Suprapubic skin (tissue), 4 donors: ENCODE measurements around the gene TRIM3. TPM values are rescaled to one million over a fixed set of nuclear protein-coding genes. Genes with fewer than 3 reads are reported as not detected.

Experiments used
- DNase-seq, 2 donors: peaks; one replicate each; pipeline ENCODE4 v3.0.0-alpha.2; 2019; ENCODE audit warnings: low spot score in 2 of 2
- H3K27ac ChIP-seq: fragments of 200-600 bp; sonication (generic); one replicate; pipeline ENCODE4 v1.5.1; 2019
- H3K27me3 ChIP-seq: fragments of 200-600 bp; sonication (generic); one replicate; pipeline ENCODE4 v1.5.1; 2019
- H3K36me3 ChIP-seq: fragments of 200-600 bp; sonication (generic); one replicate; pipeline ENCODE4 v1.5.1; 2019
- H3K4me1 ChIP-seq: fragments of 200-600 bp; sonication (generic); one replicate; pipeline ENCODE4 v1.5.1; 2019
- H3K4me3 ChIP-seq: fragments of 200-600 bp; sonication (generic); one replicate; pipeline ENCODE4 v1.5.1; 2019; ENCODE audit warnings: mild to moderate bottlenecking
- H3K9me3 ChIP-seq: fragments of 200-600 bp; sonication (generic); one replicate; pipeline ENCODE4 v1.5.1; 2019
- CTCF ChIP-seq, 2 donors: fragments of 200-600 bp in 1 of 2; fragments of 450-650 bp in 1 of 2; sonication (generic) in 1 of 2; IDR thresholded peaks; one replicate each; pipeline ENCODE4 v1.5.1; 2016 to 2019; ENCODE audit warnings: antibody characterized with exemption in 2 of 2, mild to moderate bottlenecking in 1 of 2, moderate library complexity in 1 of 2
- EP300 ChIP-seq: sonication (generic); formaldehyde crosslinking; IDR thresholded peaks from one replicate; pipeline ENCODE4 v1.6.1; 2017; ENCODE audit warnings: antibody characterized with exemption
- POLR2A ChIP-seq, 2 donors: fragments of 450-650 bp; IDR thresholded peaks; one replicate each; pipeline ENCODE4 v1.6.1; 2017; ENCODE audit warnings: antibody characterized with exemption in 2 of 2, mild to moderate bottlenecking in 2 of 2, moderate library complexity in 2 of 2
- POLR2AphosphoS5 ChIP-seq, 3 donors: sonication (generic); formaldehyde crosslinking; IDR thresholded peaks; one replicate each; pipeline ENCODE4 v1.6.1; 2017; ENCODE audit warnings: antibody characterized with exemption in 3 of 3
- WGBS: methylation state at CpG from one replicate; pipeline ENCODE4 v1.1.5; 2018; 5-methylcytosine and 5-hydroxymethylcytosine counted together
- total RNA-seq, 4 donors: library from RNA; depleted of rRNA; stranded (reverse); fragments of >200 nt; gene quantifications; one replicate each; pipeline ENCODE4 v1.1.0, GENCODE V29; 2016

The TRIM3 gene
- total RNA-seq, 4 donors from 2014 or later: 20.0 to 40.2 (median 32.2) TPM

- DNase-seq: no peak
- TF ChIP-seq POLR2A (IDR thresholded peaks at IDR 0.05) (no peak), POLR2AphosphoS5 (IDR thresholded peaks at IDR 0.05) (no peak), EP300 (no peak)
- H3K36me3 ChIP-seq: peaks cover 72% of the 10 kb centered on the region
- H3K9me3 ChIP-seq: no peaks in the 10 kb centered on the region
- H3K27ac ChIP-seq: no peak overlapping the region
- no peak overlapping the region for H3K4me3 ChIP-seq
- H3K27me3 ChIP-seq: no peaks in the 10 kb centered on the region
- 93% methylated on average over 21 of the region's 26 CpGs for WGBS
- no peaks in the 10 kb centered on the region for H3K4me1 ChIP-seq
These were observed 16.0 kb downstream of the TRIM3 start for GRCh38 chr11:6457581-6458320.

GRCh38 chr11:6456361-6457073, 17.2 kb downstream of the TRIM3 start:
- DNase-seq: no peak
- Histone ChIP-seq H3K4me3 (no peak overlapping the region), H3K4me1 (no peaks in the 10 kb centered on the region), H3K36me3 (peaks cover 80% of the 10 kb centered on the region), H3K27ac (no peak overlapping the region), H3K9me3 (no peaks in the 10 kb centered on the region), H3K27me3 (no peaks in the 10 kb centered on the region)
- 96% methylated on average over 27 of the region's 56 CpGs for WGBS
- TF ChIP-seq EP300 (no peak), CTCF (IDR thresholded peaks at IDR 0.05) (no peak)

GRCh38 chr11:6455070-6455469, 18.7 kb downstream of the TRIM3 start:
- DNase-seq: no peak
- H3K36me3 ChIP-seq: peaks cover 90% of the 10 kb centered on the region
- no peak overlapping the region for H3K4me3 ChIP-seq
- no peaks in the 10 kb centered on the region for H3K4me1 ChIP-seq
- H3K27me3 ChIP-seq: no peaks in the 10 kb centered on the region
- H3K27ac ChIP-seq: no peak overlapping the region
- no peak for TF ChIP-seq CTCF (IDR thresholded peaks at IDR 0.05)
- no peak for TF ChIP-seq EP300
- no peak for TF ChIP-seq POLR2A (IDR thresholded peaks at IDR 0.05)
- TF ChIP-seq POLR2AphosphoS5 (IDR thresholded peaks at IDR 0.05): no peak
- no peaks in the 10 kb centered on the region for H3K9me3 ChIP-seq
- whole genome bisulfite sequencing: 79% methylated on average over 2 of the region's 2 CpGs

GRCh38 chr11:6453152-6453551, 20.6 kb downstream of the TRIM3 start:
- H3K36me3 ChIP-seq: peaks cover 94% of the 10 kb centered on the region
- no peak overlapping the region for H3K4me3 ChIP-seq
- H3K27ac ChIP-seq: no peak overlapping the region
- TF ChIP-seq POLR2A (IDR thresholded peaks at IDR 0.05) (no peak), CTCF (IDR thresholded peaks at IDR 0.05) (no peak), POLR2AphosphoS5 (IDR thresholded peaks at IDR 0.05) (no peak), EP300 (no peak)
- 95% methylated on average over 2 of the region's 2 CpGs for WGBS
- no peaks in the 10 kb centered on the region for H3K9me3 ChIP-seq
- no peaks in the 10 kb centered on the region for H3K4me1 ChIP-seq
- DNase-seq: no peak
- H3K27me3 ChIP-seq: no peaks in the 10 kb centered on the region

GRCh38 chr11:6452219-6452618, 21.5 kb downstream of the TRIM3 start:
- Histone ChIP-seq H3K27me3 (no peaks in the 10 kb centered on the region), H3K27ac (no peak overlapping the region), H3K4me3 (no peak overlapping the region), H3K4me1 (no peaks in the 10 kb centered on the region), H3K36me3 (peaks cover 93% of the 10 kb centered on the region), H3K9me3 (no peaks in the 10 kb centered on the region)
- TF ChIP-seq EP300 (no peak), POLR2AphosphoS5 (IDR thresholded peaks at IDR 0.05) (no peak), CTCF (IDR thresholded peaks at IDR 0.05) (no peak), POLR2A (IDR thresholded peaks at IDR 0.05) (no peak)
- 91% methylated on average over 3 of the region's 3 CpGs for WGBS
- no peak for DNase-seq
